DOHH2 (cell line): Measurements from ENCODE around the gene PARP8.

Experiments used
- CTCF ChIP-seq: fragments of 200-600 bp; sonication (generic); IDR thresholded peaks from one replicate; pipeline ENCODE4 v1.5.1; 2014; ENCODE audit warnings: antibody characterized with exemption, mild to moderate bottlenecking, low read depth, low read length; ENCODE audit not compliant: poor library complexity, severe bottlenecking
- EZH2phosphoT487 ChIP-seq: fragments of 200-600 bp; sonication (generic); IDR thresholded peaks from 2 replicates; pipeline ENCODE4 v1.6.1; 2017; ENCODE audit warnings: borderline replicate concordance, mild to moderate bottlenecking, antibody characterized with exemption, low read length, moderate library complexity, mixed read lengths

DNA sequence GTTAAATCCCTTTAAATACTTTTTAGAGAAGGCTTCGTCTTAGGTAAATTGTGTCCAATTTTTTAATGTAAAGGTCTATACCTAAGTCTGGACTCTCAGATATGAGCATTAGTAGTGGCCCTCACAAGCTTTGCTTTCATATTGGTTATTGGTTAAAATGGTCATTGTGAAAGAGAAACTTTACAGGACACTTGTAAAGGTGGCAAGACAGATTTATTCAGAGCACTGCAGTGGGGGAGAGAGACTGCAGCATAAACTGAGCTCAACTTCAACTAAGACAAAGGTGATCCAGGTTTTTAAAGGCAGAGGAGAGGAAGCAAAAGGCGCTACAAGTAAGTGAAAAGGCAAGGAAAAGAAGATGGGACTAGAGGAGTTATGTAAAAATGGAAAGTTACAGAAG lies 157.7 kb downstream of the PARP8 start:
- TF ChIP-seq CTCF (no peak), EZH2phosphoT487 (no peak)
